IPS-15b (cell line): ENCODE results near the gene PLEKHM3.

Experiments
- H3K27me3 ChIP-seq: one replicate; pipeline ENCODE4 v1.6.1; 2013; ENCODE audit warnings: low read length; ENCODE audit not compliant: control insufficient read depth, insufficient read depth
- H3K36me3 ChIP-seq: one replicate; pipeline ENCODE4 v1.6.1; 2013; ENCODE audit warnings: low read length; ENCODE audit not compliant: control insufficient read depth, insufficient read depth
- H3K4me1 ChIP-seq: one replicate; pipeline ENCODE4 v1.6.1; 2013; ENCODE audit warnings: mild to moderate bottlenecking, low read length; ENCODE audit not compliant: control insufficient read depth, insufficient read depth
- H3K4me3 ChIP-seq: one replicate; pipeline ENCODE4 v1.5.1; 2013; ENCODE audit warnings: low read depth, low read length
- H3K9ac ChIP-seq: one replicate; pipeline ENCODE4 v1.6.1; 2013; ENCODE audit warnings: low read depth, mild to moderate bottlenecking, low read length
- H3K9me3 ChIP-seq: one replicate; pipeline ENCODE4 v1.6.1; 2013; ENCODE audit warnings: mild to moderate bottlenecking, low read length; ENCODE audit not compliant: control insufficient read depth, insufficient read depth

PLEKHM3 gene

GRCh38 chr2:207852791-207853190 is 172.5 kb downstream of the PLEKHM3 start:
- Histone ChIP-seq H3K4me3 (no peak overlapping the region), H3K36me3 (no peaks in the 10 kb centered on the region), H3K9ac (no peak overlapping the region), H3K4me1 (peaks cover 4% of the 10 kb centered on the region), H3K27me3 (no peaks in the 10 kb centered on the region), H3K9me3 (no peaks in the 10 kb centered on the region)

GRCh38 chr2:207849443-207849842 is 175.9 kb downstream of the PLEKHM3 start:
- H3K27me3 ChIP-seq = no peaks in the 10 kb centered on the region
- H3K36me3 ChIP-seq = no peaks in the 10 kb centered on the region
- no peaks in the 10 kb centered on the region for H3K4me1 ChIP-seq
- H3K9me3 ChIP-seq = no peaks in the 10 kb centered on the region
- H3K9ac ChIP-seq = no peak overlapping the region
- H3K4me3 ChIP-seq = no peak overlapping the region

GRCh38 chr2:207848545-207848928 is 176.8 kb downstream of the PLEKHM3 start:
- H3K4me3 ChIP-seq = no peak overlapping the region
- H3K4me1 ChIP-seq = no peaks in the 10 kb centered on the region
- H3K9me3 ChIP-seq = no peaks in the 10 kb centered on the region
- no peaks in the 10 kb centered on the region for H3K27me3 ChIP-seq
- no peak overlapping the region for H3K9ac ChIP-seq
- H3K36me3 ChIP-seq = no peaks in the 10 kb centered on the region

- no peaks in the 10 kb centered on the region for H3K4me1 ChIP-seq
- no peaks in the 10 kb centered on the region for H3K27me3 ChIP-seq
- H3K9me3 ChIP-seq = no peaks in the 10 kb centered on the region
- H3K36me3 ChIP-seq = no peaks in the 10 kb centered on the region
- no peak overlapping the region for H3K4me3 ChIP-seq
- no peak overlapping the region for H3K9ac ChIP-seq
Observed at GRCh38 chr2:207847807-207848544, 177.4 kb downstream of the PLEKHM3 start.

GRCh38 chr2:207847098-207847806 is 178.1 kb downstream of the PLEKHM3 start:
- Histone ChIP-seq H3K27me3 (no peaks in the 10 kb centered on the region), H3K9me3 (no peaks in the 10 kb centered on the region), H3K4me1 (no peaks in the 10 kb centered on the region), H3K9ac (no peak overlapping the region), H3K4me3 (no peak overlapping the region), H3K36me3 (no peaks in the 10 kb centered on the region)

- Histone ChIP-seq H3K36me3 (no peaks in the 10 kb centered on the region), H3K4me1 (no peaks in the 10 kb centered on the region), H3K27me3 (no peaks in the 10 kb centered on the region), H3K9ac (no peak overlapping the region), H3K4me3 (no peak overlapping the region), H3K9me3 (no peaks in the 10 kb centered on the region)
Observed at GRCh38 chr2:207845202-207845864, 180.0 kb downstream of the PLEKHM3 start.

- H3K9ac ChIP-seq = no peak overlapping the region
- no peaks in the 10 kb centered on the region for H3K4me1 ChIP-seq
- H3K4me3 ChIP-seq = no peak overlapping the region
- H3K36me3 ChIP-seq = no peaks in the 10 kb centered on the region
- no peaks in the 10 kb centered on the region for H3K27me3 ChIP-seq
- no peaks in the 10 kb centered on the region for H3K9me3 ChIP-seq
Observed at GRCh38 chr2:207844648-207845047, 180.7 kb downstream of the PLEKHM3 start.

GRCh38 chr2:207840101-207840500 is 185.2 kb downstream of the PLEKHM3 start:
- H3K4me1 ChIP-seq = peaks cover 18% of the 10 kb centered on the region
- no peaks in the 10 kb centered on the region for H3K36me3 ChIP-seq
- H3K9me3 ChIP-seq = no peaks in the 10 kb centered on the region
- H3K9ac ChIP-seq = no peak overlapping the region
- H3K27me3 ChIP-seq = no peaks in the 10 kb centered on the region
- H3K4me3 ChIP-seq = no peak overlapping the region

GRCh38 chr2:207839575-207839974 is 185.8 kb downstream of the PLEKHM3 start:
- Histone ChIP-seq H3K27me3 (no peaks in the 10 kb centered on the region), H3K4me1 (peaks cover 18% of the 10 kb centered on the region), H3K9ac (no peak overlapping the region), H3K36me3 (no peaks in the 10 kb centered on the region), H3K4me3 (no peak overlapping the region), H3K9me3 (no peaks in the 10 kb centered on the region)

GRCh38 chr2:207839028-207839427 is 186.3 kb downstream of the PLEKHM3 start:
- no peaks in the 10 kb centered on the region for H3K9me3 ChIP-seq
- no peak overlapping the region for H3K9ac ChIP-seq
- no peak overlapping the region for H3K4me3 ChIP-seq
- H3K27me3 ChIP-seq = no peaks in the 10 kb centered on the region
- H3K4me1 ChIP-seq = peaks cover 18% of the 10 kb centered on the region
- no peaks in the 10 kb centered on the region for H3K36me3 ChIP-seq

- Histone ChIP-seq H3K4me1 (peaks cover 18% of the 10 kb centered on the region), H3K9me3 (no peaks in the 10 kb centered on the region), H3K36me3 (no peaks in the 10 kb centered on the region), H3K9ac (no peak overlapping the region), H3K4me3 (no peak overlapping the region), H3K27me3 (no peaks in the 10 kb centered on the region)
Observed at GRCh38 chr2:207836521-207837133, 188.7 kb downstream of the PLEKHM3 start.
